Astrocyte (in vitro differentiated cells and primary cell): ENCODE data around the gene CELA2A. TPM values are rescaled to one million over a fixed set of nuclear protein-coding genes. Genes with fewer than 3 reads are reported as not detected.

ENCODE experiments used
- DNase-seq: peaks from one replicate; pipeline ENCODE4 v3.0.0-alpha.2; 2010; ENCODE audit warnings: low read depth
- FAIRE-seq: peaks from 2 replicates; lab custom pipeline; 2011; peaks lifted over from hg19 to GRCh38; lab: Jason Lieb, UNC
- H2AFZ ChIP-seq: 2 replicates; pipeline ENCODE4 v1.6.0; 2012; ENCODE audit warnings: low read depth, low read length, inconsistent platforms
- H3K27ac ChIP-seq: 2 replicates; pipeline ENCODE4 v1.5.1; 2011; ENCODE audit warnings: low read depth, low read length, inconsistent platforms
- H3K27me3 ChIP-seq: 2 replicates; pipeline ENCODE4 v1.6.0; 2011; ENCODE audit warnings: low read length, inconsistent platforms; ENCODE audit not compliant: insufficient read depth
- H3K36me3 ChIP-seq: 2 replicates; pipeline ENCODE4 v1.5.1; 2011; ENCODE audit warnings: low read length, inconsistent platforms; ENCODE audit not compliant: insufficient read depth
- H3K4me1 ChIP-seq: 2 replicates; pipeline ENCODE4 v1.5.1; 2011; ENCODE audit warnings: low read length, inconsistent platforms; ENCODE audit not compliant: insufficient read depth
- H3K4me2 ChIP-seq: 2 replicates; pipeline ENCODE4 v1.6.0; 2012; ENCODE audit warnings: low read length, inconsistent platforms
- H3K4me3 ChIP-seq: 2 replicates; pipeline ENCODE4 v1.5.1; 2011; ENCODE audit warnings: low read depth, mild to moderate bottlenecking, low read length, inconsistent platforms; ENCODE audit not compliant: insufficient read depth
- H3K79me2 ChIP-seq: 2 replicates; pipeline ENCODE4 v1.6.0; 2012; ENCODE audit warnings: mild to moderate bottlenecking, low read length, inconsistent platforms; ENCODE audit not compliant: insufficient read depth
- H3K9ac ChIP-seq: 2 replicates; pipeline ENCODE4 v1.6.0; 2012; ENCODE audit warnings: mild to moderate bottlenecking, low read length, inconsistent platforms
- H3K9me3 ChIP-seq: 2 replicates; pipeline ENCODE4 v1.5.1; 2012; ENCODE audit warnings: low read depth, mild to moderate bottlenecking, low read length, inconsistent platforms; ENCODE audit not compliant: insufficient read depth
- H4K20me1 ChIP-seq: 2 replicates; pipeline ENCODE4 v1.6.0; 2012; ENCODE audit warnings: low read length, inconsistent platforms; ENCODE audit not compliant: insufficient read depth
- H3K27ac Mint-ChIP-seq: one replicate; pipeline ENCODE4 v1.8.0; 2021; ENCODE audit warnings: mild to moderate bottlenecking, mixed read lengths; ENCODE audit not compliant: unreplicated experiment
- H3K27me3 Mint-ChIP-seq: one replicate; pipeline ENCODE4 v1.8.0; 2021; ENCODE audit warnings: low read depth, mixed read lengths; ENCODE audit not compliant: unreplicated experiment
- H3K36me3 Mint-ChIP-seq: one replicate; pipeline ENCODE4 v1.8.0; 2021; ENCODE audit warnings: low read depth, mixed read lengths; ENCODE audit not compliant: unreplicated experiment
- H3K4me1 Mint-ChIP-seq: one replicate; pipeline ENCODE4 v1.8.0; 2021; ENCODE audit warnings: low read depth, mixed read lengths; ENCODE audit not compliant: unreplicated experiment
- H3K4me3 Mint-ChIP-seq: one replicate; pipeline ENCODE4 v1.8.0; 2021; ENCODE audit warnings: mild to moderate bottlenecking, moderate library complexity, mixed read lengths; ENCODE audit not compliant: unreplicated experiment
- H3K9me3 Mint-ChIP-seq: one replicate; pipeline ENCODE4 v1.8.0; 2021; ENCODE audit warnings: mild to moderate bottlenecking, mixed read lengths; ENCODE audit not compliant: unreplicated experiment
- EZH2 ChIP-seq: IDR thresholded peaks from 2 replicates; pipeline ENCODE4 v1.6.1; 2012; ENCODE audit warnings: mild to moderate bottlenecking, low read length, inconsistent platforms; ENCODE audit not compliant: insufficient read depth
- total RNA-seq: library from RNA; stranded (reverse); gene quantifications from 2 replicates; pipeline ENCODE4 v1.2.1, GENCODE V29; 2021
- TF ChIP-seq, protein P1 (sequence below): IDR thresholded peaks from 2 replicates; pipeline ENCODE4 v1.5.1; 2011; ENCODE audit warnings: low read depth, mild to moderate bottlenecking, inconsistent platforms, low read length, moderate library complexity; ENCODE audit not compliant: insufficient read depth

CELA2A gene
- total RNA-seq, 1 donor from 2014 or later = not detected

DNA sequence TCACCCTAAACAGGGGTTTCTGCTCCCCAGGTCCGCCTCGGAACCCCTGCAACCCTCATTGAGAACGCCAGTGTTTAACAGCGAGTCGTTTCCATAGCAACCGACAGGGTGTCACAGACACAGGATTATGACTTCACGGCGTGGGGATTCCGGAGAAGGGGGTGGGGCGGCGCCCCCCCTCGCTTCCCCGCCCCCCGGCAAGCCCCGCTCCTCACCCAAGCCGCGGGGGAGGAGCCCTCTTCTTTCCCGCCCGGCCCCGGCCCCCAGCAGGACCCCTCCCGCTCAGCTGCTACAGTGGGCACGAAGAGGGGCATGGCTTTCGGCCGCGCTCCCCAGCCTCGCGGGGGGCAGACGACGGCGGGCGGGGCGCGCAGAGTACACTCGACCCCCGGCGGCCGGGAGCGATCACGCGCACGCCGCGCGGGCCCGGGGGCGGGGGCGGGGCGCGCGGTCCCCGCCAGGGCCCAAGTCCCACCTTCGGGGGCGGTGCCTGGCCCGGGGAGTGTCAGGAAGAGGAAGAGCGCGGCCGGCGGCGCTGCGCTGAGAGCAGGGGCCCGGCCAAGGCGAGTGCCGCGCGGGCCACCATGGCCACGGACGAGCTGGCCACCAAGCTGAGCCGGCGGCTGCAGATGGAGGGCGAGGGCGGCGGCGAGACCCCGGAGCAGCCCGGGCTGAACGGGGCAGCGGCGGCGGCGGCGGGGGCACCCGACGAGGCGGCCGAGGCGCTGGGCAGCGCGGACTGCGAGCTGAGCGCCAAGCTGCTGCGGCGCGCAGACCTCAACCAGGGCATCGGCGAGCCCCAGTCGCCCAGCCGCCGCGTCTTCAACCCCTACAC, 46.9 kb upstream of the CELA2A start, which contains the start of gene EFHD2:
Gene EFHD2, plus strand, starts transcription at position 501 of the 835 bp plus-strand sequence. Its CDS starts 84 bp downstream, at position 585.
- Mint-ChIP-seq H3K4me1 (peaks cover 18% of the 10 kb centered on the region), H3K9me3 (no peaks in the 10 kb centered on the region), H3K27me3 (peaks cover 16% of the 10 kb centered on the region), H3K27ac (peak within 1 kb of the TSS; percentile 96), H3K36me3 (peaks cover 13% of the 10 kb centered on the region), H3K4me3 (peak within 1 kb of the TSS; percentile 86)
- Histone ChIP-seq H3K9ac (peak within 1 kb of the TSS; percentile 86), H3K4me3 (peak within 1 kb of the TSS; percentile 72), H3K79me2 (peaks cover 44% of the 10 kb centered on the region), H3K27me3 (no peaks in the 10 kb centered on the region), H4K20me1 (peaks cover 41% of the 10 kb centered on the region), H2AFZ (peak within 1 kb of the TSS; percentile 70), H3K36me3 (no peaks in the 10 kb centered on the region), H3K4me1 (peaks cover 40% of the 10 kb centered on the region), H3K4me2 (peak within 1 kb of the TSS; percentile 89), H3K9me3 (no peaks in the 10 kb centered on the region), H3K27ac (peak within 1 kb of the TSS; percentile 55)
- DNase-seq (peak; percentile 46), FAIRE-seq (no peak)
- no peak for TF ChIP-seq EZH2
- TF ChIP-seq, protein P1, sequence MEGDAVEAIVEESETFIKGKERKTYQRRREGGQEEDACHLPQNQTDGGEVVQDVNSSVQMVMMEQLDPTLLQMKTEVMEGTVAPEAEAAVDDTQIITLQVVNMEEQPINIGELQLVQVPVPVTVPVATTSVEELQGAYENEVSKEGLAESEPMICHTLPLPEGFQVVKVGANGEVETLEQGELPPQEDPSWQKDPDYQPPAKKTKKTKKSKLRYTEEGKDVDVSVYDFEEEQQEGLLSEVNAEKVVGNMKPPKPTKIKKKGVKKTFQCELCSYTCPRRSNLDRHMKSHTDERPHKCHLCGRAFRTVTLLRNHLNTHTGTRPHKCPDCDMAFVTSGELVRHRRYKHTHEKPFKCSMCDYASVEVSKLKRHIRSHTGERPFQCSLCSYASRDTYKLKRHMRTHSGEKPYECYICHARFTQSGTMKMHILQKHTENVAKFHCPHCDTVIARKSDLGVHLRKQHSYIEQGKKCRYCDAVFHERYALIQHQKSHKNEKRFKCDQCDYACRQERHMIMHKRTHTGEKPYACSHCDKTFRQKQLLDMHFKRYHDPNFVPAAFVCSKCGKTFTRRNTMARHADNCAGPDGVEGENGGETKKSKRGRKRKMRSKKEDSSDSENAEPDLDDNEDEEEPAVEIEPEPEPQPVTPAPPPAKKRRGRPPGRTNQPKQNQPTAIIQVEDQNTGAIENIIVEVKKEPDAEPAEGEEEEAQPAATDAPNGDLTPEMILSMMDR = no peak

DNA sequence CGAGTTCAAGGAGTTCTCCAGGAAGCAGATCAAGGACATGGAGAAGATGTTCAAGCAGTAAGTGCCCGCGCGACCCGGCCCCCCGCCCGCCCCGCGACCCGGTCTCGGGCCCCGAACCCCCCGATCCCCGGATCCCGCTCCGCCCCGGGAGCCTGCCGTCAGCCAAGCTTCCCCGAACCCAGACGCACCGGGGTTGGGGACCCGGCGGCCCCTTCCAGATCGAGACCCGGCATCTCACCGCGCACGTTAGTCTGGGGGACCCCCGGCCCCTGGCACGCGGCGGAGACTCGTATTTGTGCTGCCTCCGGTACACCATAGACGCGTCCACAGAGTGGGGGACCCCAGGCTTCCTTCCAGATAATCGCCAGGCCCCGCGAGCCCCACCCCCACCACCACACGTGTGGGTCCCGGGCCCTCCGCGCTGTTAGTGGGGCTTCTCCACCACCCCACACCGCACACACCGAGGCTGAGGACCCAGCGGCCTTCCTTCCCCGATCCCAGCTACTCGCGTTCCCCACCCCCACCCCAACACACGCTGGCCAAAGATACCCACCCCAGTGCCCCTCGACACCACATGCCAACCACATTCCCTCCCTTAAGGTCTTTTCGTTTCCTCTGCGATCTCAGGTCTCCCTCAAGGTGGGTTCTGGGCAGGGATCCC, 46.2 kb upstream of the CELA2A start:
- peak overlapping the region; percentile 72 for H3K4me3 ChIP-seq
- peaks cover 49% of the 10 kb centered on the region for H3K79me2 ChIP-seq
- peaks cover 21% of the 10 kb centered on the region for H3K4me1 Mint-ChIP-seq
- no peaks in the 10 kb centered on the region for H3K9me3 Mint-ChIP-seq
- peaks cover 40% of the 10 kb centered on the region for H3K4me1 ChIP-seq
- peak overlapping the region; percentile 49 for H2AFZ ChIP-seq
- H3K27ac ChIP-seq = peak overlapping the region; percentile 55
- peak overlapping the region; percentile 86 for H3K9ac ChIP-seq
- H3K9me3 ChIP-seq = no peaks in the 10 kb centered on the region
- FAIRE-seq (no peak), DNase-seq (no peak)
- H3K27ac Mint-ChIP-seq = no peak overlapping the region
- peak overlapping the region; percentile 86 for H3K4me3 Mint-ChIP-seq
- no peaks in the 10 kb centered on the region for H3K36me3 ChIP-seq
- peaks cover 45% of the 10 kb centered on the region for H4K20me1 ChIP-seq
- TF ChIP-seq, protein P1 = no peak
- TF ChIP-seq EZH2 = no peak
- H3K4me2 ChIP-seq = peak overlapping the region; percentile 89
- peaks cover 9% of the 10 kb centered on the region for H3K27me3 Mint-ChIP-seq
- H3K27me3 ChIP-seq = no peaks in the 10 kb centered on the region
- peaks cover 13% of the 10 kb centered on the region for H3K36me3 Mint-ChIP-seq
